G401 (cell line): ENCODE results near the gene TEK. TPM values are rescaled to one million over a fixed set of nuclear protein-coding genes. Genes with fewer than 3 reads are reported as not detected.
"Not testable (repeated sequence)": the region's sequence is repeated elsewhere in the genome, so short reads cannot be mapped to it uniquely, and the experiment has no call there.

Experiments used
- DNase-seq: peaks from one replicate; pipeline ENCODE4 v3.0.0-alpha.2; 2015; ENCODE audit warnings: low spot score
- in situ Hi-C: cut with HindIII; loops from 2 replicates; pipeline ENCODE4 v1.10.0; 2016; ENCODE audit warnings: low sequenced_read_pairs, mixed read lengths
- total RNA-seq: library from RNA; depleted of rRNA; stranded (reverse); fragments of >200 nt; shearing (Covaris generic); gene quantifications from 2 replicates; pipeline ENCODE4 v1.2.3, GENCODE V29; 2014; rRNA removed

The TEK gene
- not detected in 2 replicates for total RNA-seq

- DNase-seq: peak; percentile 33
- in situ Hi-C loops: no loop called here
Observed at GRCh38 chr9:27108981-27109541, at the start of gene TEK. TSS of gene TEK (plus strand) at chr9:27109225. CDS start at chr9:27109591, 366 bp downstream.

GRCh38 chr9:27059412-27059811 lies 49.6 kb upstream of the TEK start:
- DNase-seq: no peak
- in situ Hi-C loops: no loop called here

DNA sequence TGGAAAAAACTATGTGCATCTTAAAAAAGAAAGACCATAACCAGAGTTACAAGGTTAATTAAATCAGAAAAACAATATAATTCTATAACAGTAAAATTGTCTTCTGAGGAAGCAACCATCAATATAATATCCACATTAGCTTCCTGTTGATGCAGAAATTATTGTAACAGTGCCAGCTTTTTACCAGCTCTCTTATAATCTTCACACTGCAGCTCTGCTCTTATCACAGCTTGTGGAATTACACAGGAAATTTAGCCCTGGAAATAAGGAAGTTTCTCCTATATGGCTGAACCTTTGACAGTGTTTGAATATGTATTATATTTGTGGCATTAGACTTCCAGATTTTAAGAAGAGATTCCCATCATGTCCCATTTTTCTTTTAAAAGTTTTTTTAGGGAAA lies 49.1 kb upstream of the TEK start:
- no peak for DNase-seq
- in situ Hi-C loops: no loop called here

DNA sequence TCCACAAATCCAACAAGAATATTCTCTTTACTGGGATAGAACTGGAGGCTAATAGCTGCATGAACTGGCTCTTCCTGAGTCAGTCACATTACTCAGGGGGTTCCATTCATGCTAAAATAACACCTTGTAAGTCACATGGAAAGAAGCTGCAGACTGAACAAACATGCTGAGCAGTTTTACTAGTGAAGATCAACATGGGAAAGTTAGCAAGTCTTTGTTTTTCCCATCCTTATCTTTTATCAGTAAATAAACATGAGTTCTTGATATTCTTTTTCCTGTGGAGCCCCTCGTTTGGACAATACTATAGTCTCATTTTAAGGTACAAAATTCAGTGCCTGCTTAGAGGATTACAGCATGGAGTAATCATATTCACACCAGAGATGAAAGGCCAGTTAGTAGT lies 43.7 kb upstream of the TEK start:
- no peak for DNase-seq
- in situ Hi-C loops: no loop called here

GRCh38 chr9:27073841-27074728 lies 34.9 kb upstream of the TEK start:
- in situ Hi-C loops: no loop called here
- DNase-seq: no peak

DNA sequence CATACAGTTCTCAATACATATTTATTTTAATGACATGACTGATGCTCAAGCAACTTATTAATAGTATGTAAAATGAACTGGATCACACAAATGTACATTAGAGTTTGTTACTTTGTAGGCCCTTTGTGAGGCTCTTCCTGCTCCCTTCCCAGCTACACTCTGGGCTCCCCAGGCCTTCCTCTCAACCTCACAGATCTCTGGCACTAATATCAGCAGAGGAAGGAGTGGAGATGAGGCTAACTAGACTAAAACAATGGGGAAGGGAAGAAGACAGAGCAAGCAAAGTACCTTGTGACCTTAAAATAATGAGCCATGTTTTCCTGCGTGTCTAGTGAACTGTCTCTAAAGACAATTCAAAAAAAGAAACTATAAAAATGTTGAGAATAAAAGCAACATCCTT lies 30.3 kb upstream of the TEK start:
- in situ Hi-C loops: no loop called here
- no peak for DNase-seq

DNA sequence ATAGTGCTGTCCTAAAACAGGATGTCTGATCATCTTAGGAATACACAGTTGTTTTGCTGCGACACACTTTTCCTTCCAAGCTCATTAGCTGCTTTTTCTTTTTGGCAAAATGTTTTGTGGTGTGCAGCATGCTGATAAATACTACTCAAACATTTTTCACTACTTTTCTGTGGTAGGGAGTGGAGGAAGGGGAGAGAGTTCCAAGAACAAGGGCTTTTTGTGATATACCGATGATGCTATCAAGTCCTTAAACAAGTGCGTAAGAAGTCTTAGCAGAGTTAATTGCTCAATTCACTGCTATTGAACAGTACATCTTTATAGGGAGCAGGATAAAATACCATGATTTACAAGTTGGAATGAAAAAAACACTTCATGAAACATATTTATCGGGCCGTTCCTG lies 23.6 kb upstream of the TEK start:
- in situ Hi-C loops: no loop called here
- DNase-seq: no peak

GRCh38 chr9:27086818-27087680 lies 22.0 kb upstream of the TEK start:
- DNase-seq: no peak
- in situ Hi-C loops: no loop called here

DNA sequence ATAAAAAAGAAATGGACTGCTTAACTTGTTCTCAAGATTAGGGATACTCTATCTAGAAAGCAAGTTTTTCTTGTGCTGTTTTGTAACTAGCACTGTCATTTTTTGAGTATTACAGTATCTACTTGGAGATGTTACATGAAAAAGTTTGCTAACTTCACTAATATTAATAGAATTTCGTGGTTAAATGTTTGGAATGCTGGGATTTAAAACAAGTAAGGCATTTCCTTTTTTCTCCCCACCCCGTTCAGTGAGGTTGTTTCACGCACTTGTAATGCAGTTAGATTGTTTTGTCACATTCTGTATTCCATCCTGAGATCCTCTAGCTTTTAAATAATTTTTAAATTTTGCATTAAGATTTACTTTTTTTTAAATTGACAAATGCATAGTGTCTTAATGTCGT lies 20.0 kb upstream of the TEK start:
- DNase-seq: no peak
- in situ Hi-C loops: no loop called here

- DNase-seq: no peak
- in situ Hi-C loops: no loop called here
Observed at GRCh38 chr9:27089706-27090105, 19.3 kb upstream of the TEK start.

DNA sequence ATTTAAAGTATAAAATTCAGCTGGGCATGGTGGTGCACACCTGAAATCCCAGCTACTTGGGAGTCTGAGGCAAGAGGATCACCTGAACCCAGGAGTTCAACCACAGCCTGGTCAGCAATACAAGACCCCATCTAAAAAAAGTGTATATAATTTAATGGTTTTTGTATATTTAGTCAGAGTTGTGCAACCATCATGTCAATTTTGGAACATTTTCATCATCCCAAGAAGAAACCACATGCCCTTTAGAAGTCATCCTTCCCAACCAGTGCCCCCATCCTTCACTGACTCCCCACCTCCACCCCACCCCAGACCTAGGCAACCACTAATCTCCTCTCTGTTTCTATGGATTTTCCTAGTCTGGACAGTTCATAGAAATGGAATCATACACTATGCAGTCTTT lies 18.8 kb upstream of the TEK start:
- in situ Hi-C loops: no loop called here

GRCh38 chr9:27090711-27091110 lies 18.3 kb upstream of the TEK start:
- no peak for DNase-seq
- in situ Hi-C loops: no loop called here

More for the DNA sequence above, 18.8 kb upstream of the TEK start:
- no peak for DNase-seq

- DNase-seq, in situ Hi-C loops: not testable (repeated sequence)
Observed at GRCh38 chr9:27092496-27092895, 16.5 kb upstream of the TEK start.

- DNase-seq, in situ Hi-C loops: not testable (repeated sequence)
Observed at GRCh38 chr9:27093384-27094067, 15.5 kb upstream of the TEK start.

GRCh38 chr9:27094640-27095298 lies 14.3 kb upstream of the TEK start:
- DNase-seq: no peak
- in situ Hi-C loops: no loop called here

DNA sequence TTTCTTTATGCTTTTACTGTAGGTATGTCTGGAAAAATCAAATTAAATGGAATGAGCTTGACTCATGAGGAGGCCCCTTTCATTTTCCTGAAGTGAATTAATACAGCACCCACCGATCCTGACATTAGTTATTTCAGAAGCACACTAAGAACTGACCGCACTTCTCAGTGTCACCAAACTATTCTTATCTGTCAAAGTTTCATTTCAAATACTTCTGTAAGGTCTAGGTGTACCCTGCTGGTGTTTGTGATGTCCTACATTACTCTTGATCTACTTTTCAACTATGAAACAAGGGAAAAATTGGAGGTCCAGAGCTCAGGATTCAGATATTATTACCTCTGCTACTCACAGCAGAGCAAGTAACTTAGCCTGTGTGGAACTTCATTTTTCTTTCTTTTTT lies 1.8 kb upstream of the TEK start:
- DNase-seq: no peak
- in situ Hi-C loops: no loop called here

DNA sequence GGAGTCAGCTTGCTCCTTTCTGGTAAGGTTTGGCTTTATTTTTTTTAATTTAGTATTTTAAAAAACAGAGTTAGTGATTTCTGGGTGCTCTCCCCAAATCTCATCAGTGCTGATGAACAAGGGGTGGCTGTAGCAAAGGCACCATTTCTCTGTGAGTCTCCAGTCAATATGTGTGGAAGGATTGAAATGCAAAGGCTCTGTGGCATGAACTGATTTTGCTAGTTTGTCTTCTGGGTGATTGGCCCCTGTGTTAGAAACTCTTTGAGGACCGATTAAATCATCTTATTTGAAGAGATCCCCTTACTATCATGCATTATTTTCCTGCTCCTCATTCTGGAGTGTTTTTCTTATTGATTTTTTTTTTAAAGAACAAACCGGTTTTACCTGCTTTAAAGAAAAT lies 596 bp downstream of the TEK start:
- in situ Hi-C loops: no loop called here
- peak; percentile 11 for DNase-seq

DNA sequence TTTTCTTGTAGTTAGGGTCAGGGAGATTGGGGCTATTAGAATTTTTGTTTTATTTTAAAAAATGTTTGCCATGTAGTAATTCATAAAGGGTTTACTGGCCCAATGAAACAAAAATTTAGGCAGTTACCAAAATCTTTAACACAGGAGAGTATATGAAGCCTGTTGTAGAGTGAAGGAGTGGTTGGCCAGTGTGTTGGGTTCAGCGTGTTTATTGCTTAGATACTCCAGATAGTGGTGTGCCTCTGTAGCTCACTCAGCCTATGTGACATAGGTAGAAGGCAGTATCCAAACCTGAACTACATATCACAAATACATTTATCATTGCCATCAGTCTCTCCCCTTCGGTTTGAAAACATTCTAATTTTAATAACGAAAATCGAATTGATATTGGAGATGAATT lies 1.2 kb downstream of the TEK start:
- in situ Hi-C loops: no loop called here
- peak; percentile 17 for DNase-seq

DNA sequence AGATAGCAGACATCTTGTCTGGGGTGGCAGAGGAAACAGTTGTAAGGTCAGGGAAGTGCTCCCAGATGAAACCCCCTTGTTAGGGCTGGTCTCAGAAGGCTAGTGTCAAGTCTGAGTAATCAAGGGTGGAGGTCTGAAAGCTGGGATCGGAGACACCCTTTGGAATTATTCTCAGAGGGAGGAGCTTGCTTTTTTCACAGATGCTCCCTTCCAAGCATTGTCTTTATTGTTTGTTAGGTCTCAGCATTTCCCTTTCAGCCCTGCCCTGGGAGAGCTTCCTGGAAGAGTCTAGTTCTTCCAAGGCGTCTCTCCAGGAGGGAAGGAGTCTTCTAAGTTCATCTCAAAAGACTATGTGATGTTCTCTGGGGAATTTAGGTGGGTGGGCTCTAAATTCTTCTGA lies 3.2 kb downstream of the TEK start:
- DNase-seq: no peak
- in situ Hi-C loops: no loop called here
